Activated CD4-positive, alpha-beta T cell treated with anti-CD3 and anti-CD28 coated beads for 36 hours (primary cell): ENCODE results near the gene SMG6. TPM values are rescaled to one million over a fixed set of nuclear protein-coding genes. Genes with fewer than 3 reads are reported as not detected.
A peak's percentile ranks its signal among the peaks of the same experiment; 100 is the strongest.

Source experiments
- ATAC-seq: fragments of 200-7000 bp; cut with Tn5 transposase; one replicate; pipeline ENCODE4 v1.10.0; 2021; ENCODE audit warnings: mild to moderate bottlenecking, moderate library complexity
- CTCF ChIA-PET: fragments of 350-600 bp; sonication (Branson Sonifier 250); formaldehyde crosslinking; loops from one replicate; lab custom pipeline; 2021; ENCODE audit warnings: antibody characterized with exemption; lab: Charles Lee
- POLR2A ChIA-PET: fragments of 350-600 bp; sonication (Branson Sonifier 250); formaldehyde crosslinking; loops from one replicate; lab custom pipeline; 2021; ENCODE audit warnings: antibody characterized with exemption, inconsistent platforms; lab: Charles Lee
- DNase-seq: peaks from one replicate; pipeline ENCODE4 v3.0.0-alpha.2; 2020
- H3K27ac Mint-ChIP-seq: one replicate; pipeline ENCODE4 v1.8.0; 2021; ENCODE audit warnings: mixed read lengths
- H3K27me3 Mint-ChIP-seq: one replicate; pipeline ENCODE4 v1.8.0; 2021; ENCODE audit warnings: mixed read lengths
- H3K36me3 Mint-ChIP-seq: one replicate; pipeline ENCODE4 v1.8.0; 2021; ENCODE audit warnings: low read depth, mixed read lengths
- H3K4me1 Mint-ChIP-seq: one replicate; pipeline ENCODE4 v1.8.0; 2021; ENCODE audit warnings: mixed read lengths
- H3K4me3 Mint-ChIP-seq: one replicate; pipeline ENCODE4 v1.8.0; 2021; ENCODE audit warnings: mild to moderate bottlenecking, moderate library complexity, mixed read lengths
- H3K9me3 Mint-ChIP-seq: one replicate; pipeline ENCODE4 v1.8.0; 2021; ENCODE audit warnings: low read depth, mixed read lengths
- intact Hi-C, 2 experiments: fragments of 100-400 bp; cut with DNase I in 1 of 2; cut with micrococcal nuclease in 1 of 2; formaldehyde crosslinking; loops; one replicate each; pipeline versions ENCODE4 v1.14.2 to v1.15.1; 2022 to 2024; cut with DNase I, micrococcal nuclease
- total RNA-seq, 2 experiments: library from RNA; stranded (reverse); gene quantifications; one replicate each; pipeline ENCODE4 v1.2.3, GENCODE V29; 2021

The SMG6 gene
- total RNA-seq, 2 experiments from 2014 or later = 28.5 to 31.4 TPM

GRCh38 chr17:2090804-2091534 lies 212.6 kb downstream of the SMG6 start:
- no peaks in the 10 kb centered on the region for H3K9me3 Mint-ChIP-seq
- H3K27me3 Mint-ChIP-seq = no peaks in the 10 kb centered on the region
- H3K4me1 Mint-ChIP-seq = peaks cover 57% of the 10 kb centered on the region
- no peak for DNase-seq
- H3K4me3 Mint-ChIP-seq = no peak overlapping the region
- H3K36me3 Mint-ChIP-seq = peaks cover 19% of the 10 kb centered on the region
- H3K27ac Mint-ChIP-seq = no peak overlapping the region
- intact Hi-C loops = no loop called here
- POLR2A ChIA-PET = no interaction called here
- no peak for ATAC-seq
- CTCF ChIA-PET = interaction anchor here (0.7 to 5.3 kb wide), 8 partner anchors 19 to 155 kb away, joined by 3 to 25 read pairs (median 4); partner anchors contain the start of gene HIC1

- Mint-ChIP-seq H3K36me3 (peaks cover 19% of the 10 kb centered on the region), H3K27me3 (no peaks in the 10 kb centered on the region), H3K4me1 (peaks cover 62% of the 10 kb centered on the region), H3K9me3 (no peaks in the 10 kb centered on the region), H3K27ac (peak overlapping the region; percentile 48), H3K4me3 (peak overlapping the region; percentile 74)
- intact Hi-C loops = no loop called here
- CTCF ChIA-PET = interaction anchor here (0.6 to 5.3 kb wide), 10 partner anchors 13 to 157 kb away, joined by 3 to 25 read pairs (median 4); partner anchors contain the start of gene HIC1
- DNase-seq = peak; percentile 52
- peak; percentile 5 for ATAC-seq
- POLR2A ChIA-PET = interaction anchor here (1.1 kb wide), 1 partner anchor 9 kb away, joined by 4 read pairs; no protein-coding TSS in a partner anchor
These were observed 213.4 kb downstream of the SMG6 start for GRCh38 chr17:2090210-2090641.

- Mint-ChIP-seq H3K36me3 (peaks cover 26% of the 10 kb centered on the region), H3K27ac (peak overlapping the region; percentile 87), H3K27me3 (no peaks in the 10 kb centered on the region), H3K4me1 (peaks cover 64% of the 10 kb centered on the region), H3K4me3 (peak overlapping the region; percentile 74), H3K9me3 (no peaks in the 10 kb centered on the region)
- ChIA-PET POLR2A (interaction anchor here (0.5 to 2.1 kb wide), 8 partner anchors 8 to 233 kb away, joined by 3 to 23 read pairs (median 4); no protein-coding TSS in a partner anchor), CTCF (interaction anchor here (0.9 to 5.3 kb wide), 10 partner anchors 9 to 162 kb away, joined by 3 to 25 read pairs (median 4); partner anchors contain the start of gene HIC1)
- DNase-seq (no peak), ATAC-seq (peak; percentile 18)
- intact Hi-C loops = loop anchor here (1.0 to 5.0 kb wide), 4 partner anchors 19 to 177 kb away; no protein-coding TSS in a partner anchor
These were observed 214.6 kb downstream of the SMG6 start for GRCh38 chr17:2089021-2089422.

- Mint-ChIP-seq H3K9me3 (no peaks in the 10 kb centered on the region), H3K27me3 (no peaks in the 10 kb centered on the region), H3K27ac (peak overlapping the region; percentile 2), H3K36me3 (peaks cover 26% of the 10 kb centered on the region), H3K4me1 (peaks cover 69% of the 10 kb centered on the region), H3K4me3 (peak overlapping the region; percentile 7)
- POLR2A ChIA-PET = interaction anchor here (0.5 to 2.1 kb wide), 3 partner anchors 18 to 179 kb away, joined by 3 to 23 read pairs (median 4); no protein-coding TSS in a partner anchor
- DNase-seq = peak; percentile 78
- ATAC-seq = peak; percentile 62
- intact Hi-C loops = loop anchor here in 1 of 2 experiments (1.0 to 5.0 kb wide), 2 partner anchors 17 to 35 kb away; no protein-coding TSS in a partner anchor
- CTCF ChIA-PET = interaction anchor here (0.7 to 5.3 kb wide), 6 partner anchors 18 to 157 kb away, joined by 3 to 25 read pairs (median 4); no protein-coding TSS in a partner anchor
These were observed 215.9 kb downstream of the SMG6 start for GRCh38 chr17:2087597-2088211.

GRCh38 chr17:2086306-2086705 lies 217.3 kb downstream of the SMG6 start:
- Mint-ChIP-seq H3K27me3 (no peaks in the 10 kb centered on the region), H3K4me3 (no peak overlapping the region), H3K27ac (peak overlapping the region; percentile 20), H3K36me3 (peaks cover 29% of the 10 kb centered on the region), H3K4me1 (peaks cover 72% of the 10 kb centered on the region), H3K9me3 (no peaks in the 10 kb centered on the region)
- intact Hi-C loops = loop anchor here in 1 of 2 experiments (5.0 kb wide), 1 partner anchor 34 kb away; no protein-coding TSS in a partner anchor
- ChIA-PET POLR2A (interaction anchor here (1.4 kb wide), 1 partner anchor 16 kb away, joined by 4 read pairs; no protein-coding TSS in a partner anchor), CTCF (interaction anchor here (0.7 to 1.1 kb wide), 2 partner anchors 28 to 296 kb away, joined by 3 read pairs; no protein-coding TSS in a partner anchor)
- ATAC-seq (no peak), DNase-seq (no peak)

- intact Hi-C loops = loop anchor here in 1 of 2 experiments (5.0 kb wide), 1 partner anchor 33 kb away; no protein-coding TSS in a partner anchor
- DNase-seq (no peak), ATAC-seq (no peak)
- H3K4me3 Mint-ChIP-seq = no peak overlapping the region
- no peaks in the 10 kb centered on the region for H3K27me3 Mint-ChIP-seq
- peaks cover 66% of the 10 kb centered on the region for H3K4me1 Mint-ChIP-seq
- POLR2A ChIA-PET = interaction anchor here (0.6 kb wide), 1 partner anchor 13 kb away, joined by 3 read pairs; no protein-coding TSS in a partner anchor
- H3K36me3 Mint-ChIP-seq = peaks cover 33% of the 10 kb centered on the region
- CTCF ChIA-PET = interaction anchor here (0.7 to 0.9 kb wide), 3 partner anchors 20 to 297 kb away, joined by 3 read pairs; no protein-coding TSS in a partner anchor
- H3K27ac Mint-ChIP-seq = no peak overlapping the region
- no peaks in the 10 kb centered on the region for H3K9me3 Mint-ChIP-seq
These were observed 218.0 kb downstream of the SMG6 start for GRCh38 chr17:2085648-2085949.

GRCh38 chr17:2084766-2085647 lies 218.6 kb downstream of the SMG6 start:
- Mint-ChIP-seq H3K27me3 (no peaks in the 10 kb centered on the region), H3K27ac (no peak overlapping the region), H3K4me3 (no peak overlapping the region), H3K9me3 (no peaks in the 10 kb centered on the region), H3K4me1 (peaks cover 61% of the 10 kb centered on the region), H3K36me3 (peaks cover 37% of the 10 kb centered on the region)
- ChIA-PET CTCF (interaction anchor here (0.7 to 0.9 kb wide), 2 partner anchors 19 to 263 kb away, joined by 3 read pairs; no protein-coding TSS in a partner anchor), POLR2A (interaction anchor here (0.6 kb wide), 1 partner anchor 13 kb away, joined by 3 read pairs; no protein-coding TSS in a partner anchor)
- intact Hi-C loops = loop anchor here in 1 of 2 experiments (5.0 kb wide), 1 partner anchor 33 kb away; no protein-coding TSS in a partner anchor
- no peak for DNase-seq
- no peak for ATAC-seq

GRCh38 chr17:2084036-2084765 lies 219.4 kb downstream of the SMG6 start:
- intact Hi-C loops = no loop called here
- ATAC-seq (no peak), DNase-seq (no peak)
- Mint-ChIP-seq H3K27ac (no peak overlapping the region), H3K9me3 (no peaks in the 10 kb centered on the region), H3K4me1 (peaks cover 53% of the 10 kb centered on the region), H3K4me3 (no peak overlapping the region), H3K27me3 (no peaks in the 10 kb centered on the region), H3K36me3 (peaks cover 41% of the 10 kb centered on the region)
- ChIA-PET POLR2A (interaction anchor here (0.6 kb wide), 1 partner anchor 23 kb away, joined by 3 read pairs; no protein-coding TSS in a partner anchor), CTCF (interaction anchor here (0.8 to 1.2 kb wide), 2 partner anchors 26 to 179 kb away, joined by 3 to 5 read pairs; no protein-coding TSS in a partner anchor)

GRCh38 chr17:2083613-2084035 lies 220.0 kb downstream of the SMG6 start:
- intact Hi-C loops = no loop called here
- Mint-ChIP-seq H3K4me3 (no peak overlapping the region), H3K36me3 (peaks cover 43% of the 10 kb centered on the region), H3K4me1 (peaks cover 47% of the 10 kb centered on the region), H3K9me3 (no peaks in the 10 kb centered on the region), H3K27ac (no peak overlapping the region), H3K27me3 (no peaks in the 10 kb centered on the region)
- POLR2A ChIA-PET = no interaction called here
- no peak for ATAC-seq
- DNase-seq = no peak
- CTCF ChIA-PET = interaction anchor here (0.8 to 1.2 kb wide), 2 partner anchors 25 to 180 kb away, joined by 3 to 5 read pairs; no protein-coding TSS in a partner anchor
